NB4 (cell line): Measurements from ENCODE around the gene DLX1.

Experiments used
- CTCF ChIP-seq: IDR thresholded peaks from one replicate; pipeline ENCODE4 v1.5.1; 2012; ENCODE audit warnings: low read depth, low read length
- MAX ChIP-seq: IDR thresholded peaks from 2 replicates; pipeline ENCODE4 v1.6.1; 2011; ENCODE audit warnings: low read depth, low read length
- MYC ChIP-seq: IDR thresholded peaks from 2 replicates; pipeline ENCODE4 v1.6.1; 2011; ENCODE audit warnings: low read depth, low read length
- POLR2A ChIP-seq: IDR thresholded peaks from 2 replicates; pipeline ENCODE4 v1.6.1; 2011; ENCODE audit warnings: mild to moderate bottlenecking; ENCODE audit not compliant: insufficient read length; ENCODE audit errors: extremely low read depth

- TF ChIP-seq POLR2A = no peak
- no peak for TF ChIP-seq CTCF
- no peak for TF ChIP-seq MAX
- no peak for TF ChIP-seq MYC
Observed at GRCh38 chr2:172091000-172091641, 5.8 kb downstream of the DLX1 start.
